K562 (cell line): ENCODE measurements around the gene CARD11. TPM values are rescaled to one million over a fixed set of nuclear protein-coding genes. Genes with fewer than 3 reads are reported as not detected.

Experiments
- ATAC-seq: fragments of 200-7000 bp; cut with Tn5 transposase; 3 replicates; pipeline ENCODE4 v1.9.1; 2020; ENCODE audit warnings: moderate library complexity
- BruUV-seq: library from RNA; stranded (reverse); fragments of 400-500 nt; replicated peaks from 2 replicates; lab custom pipeline; 2021; lab: Mats Ljungman, UMichigan
- CTCF ChIA-PET: fragments of 300-600 bp; formaldehyde crosslinking; extraction: SDS; loops from one replicate; lab custom pipeline; 2021; ENCODE audit warnings: low intra/inter-chr PET ratio; lab: Yijun Ruan, JAX
- POLR2A ChIA-PET: fragments of 300-600, 350-650 bp; sonication (Branson Sonifier 250); formaldehyde crosslinking; extraction: SDS; loops from one replicate; lab custom pipeline; 2021; ENCODE audit warnings: antibody characterized with exemption, inconsistent platforms; lab: Yijun Ruan, JAX
- DNase-seq, 4 experiments: peaks; one replicate each; pipeline versions ENCODE4 v3.0.0 to v3.0.0-alpha.2; 2011 to 2018; ENCODE audit warnings: low spot score in 3 of 4, mixed read lengths in 3 of 4; ENCODE audit errors: extremely low read depth in 1 of 4
- FAIRE-seq: peaks from 2 replicates; lab custom pipeline; 2011; peaks lifted over from hg19 to GRCh38; lab: Jason Lieb, UNC
- H2AFZ ChIP-seq: 2 replicates; pipeline ENCODE4 v1.6.0; 2011; ENCODE audit warnings: low read depth, low read length, control low read depth, inconsistent platforms
- H3K27ac ChIP-seq: fragments of 200-600 bp; 3 replicates; pipeline ENCODE4 v1.8.0; 2011; ENCODE audit warnings: low read depth, mild to moderate bottlenecking, control low read depth, inconsistent platforms, low read length, moderate library complexity, mixed read lengths; ENCODE audit errors: extremely low read depth
- H3K27me3 ChIP-seq, 2 experiments: fragments of 300-600 bp in 1 of 2; 2 replicates in 1 of 2; 3 replicates in 1 of 2; pipeline versions ENCODE4 v1.6.0 to v1.8.0; 2011; ENCODE audit warnings: inconsistent platforms in 2 of 2, low read length in 2 of 2, mild to moderate bottlenecking in 1 of 2, mixed read lengths in 1 of 2, moderate library complexity in 1 of 2; ENCODE audit not compliant: control insufficient read depth in 2 of 2, insufficient read depth in 2 of 2
- H3K36me3 ChIP-seq: fragments of 300-600 bp; 3 replicates; pipeline ENCODE4 v1.8.0; 2011; ENCODE audit warnings: mild to moderate bottlenecking, low read length, inconsistent platforms; ENCODE audit not compliant: control insufficient read depth, insufficient read depth
- H3K4me1 ChIP-seq, 2 experiments: fragments of 200-600 bp in 1 of 2; replicated peaks in 1 of 2; 2 replicates in 1 of 2; 3 replicates in 1 of 2; pipeline versions ENCODE4 v1.5.1 to v1.8.0; 2011; ENCODE audit warnings: inconsistent platforms in 2 of 2, low read length in 2 of 2, mild to moderate bottlenecking in 1 of 2, mixed read lengths in 1 of 2, moderate library complexity in 1 of 2; ENCODE audit not compliant: control insufficient read depth in 2 of 2, insufficient read depth in 2 of 2
- H3K4me2 ChIP-seq: 2 replicates; pipeline ENCODE4 v1.6.1; 2011; ENCODE audit warnings: low read length, control low read depth, inconsistent platforms, mixed read lengths; ENCODE audit not compliant: insufficient read depth
- H3K4me3 ChIP-seq: fragments of 200-600 bp; sonication (generic), shearing (Covaris generic); 2 replicates; pipeline ENCODE4 v1.5.1; 2016; ENCODE audit warnings: control low read depth, inconsistent platforms
- H3K79me2 ChIP-seq: fragments of 200-600 bp; 3 replicates; pipeline ENCODE4 v1.8.0; 2011; ENCODE audit warnings: low read length, inconsistent platforms; ENCODE audit not compliant: control insufficient read depth, insufficient read depth
- H3K9ac ChIP-seq, 2 experiments: 2 replicates each; pipeline versions ENCODE4 v1.6.0 to v1.6.1; 2011; ENCODE audit warnings: low read depth in 2 of 2, low read length in 2 of 2, control low read depth in 1 of 2, inconsistent platforms in 1 of 2, mild to moderate bottlenecking in 1 of 2, mixed read lengths in 1 of 2; ENCODE audit not compliant: insufficient read depth in 1 of 2
- H3K9me1 ChIP-seq: one replicate; pipeline ENCODE4 v1.6.0; 2011; ENCODE audit warnings: inconsistent platforms, mild to moderate bottlenecking, low read length, moderate library complexity; ENCODE audit not compliant: control insufficient read depth, insufficient read depth
- H3K9me3 ChIP-seq: replicated peaks from 2 replicates; pipeline ENCODE4 v1.5.1; 2011; ENCODE audit warnings: low read depth, low read length, inconsistent platforms; ENCODE audit not compliant: control insufficient read depth, insufficient read depth
- H4K20me1 ChIP-seq: replicated peaks from 2 replicates; pipeline ENCODE4 v1.6.1; 2011; ENCODE audit warnings: low read length, inconsistent platforms, mixed read lengths; ENCODE audit not compliant: control insufficient read depth, insufficient read depth
- CHAMP1 ChIP-seq: fragments of 450-650 bp; IDR thresholded peaks from 2 replicates; pipeline ENCODE4 v1.6.1; 2016; ENCODE audit warnings: mild to moderate bottlenecking
- RBM25 ChIP-seq: fragments of 200-400 bp; formaldehyde crosslinking; IDR thresholded peaks from 2 replicates; pipeline ENCODE4 v1.6.1; 2018; ENCODE audit warnings: low read length, low read depth, moderate library complexity; ENCODE audit not compliant: severe bottlenecking
- WGBS: fragments of 100-300 bp; shearing (Covaris generic); methylation state at CpG from one replicate; pipeline ENCODE4 v1.1.6; 2016; ENCODE audit warnings: low coverage, mixed read lengths; ENCODE audit not compliant: insufficient coverage; ENCODE audit errors: missing lambda C conversion rate; 5-methylcytosine and 5-hydroxymethylcytosine counted together
- in situ Hi-C: fragments of 300-500 bp; cut with MboI; formaldehyde crosslinking; loops from 4 replicates; pipeline ENCODE4 v1.15.0; 2018; ENCODE audit warnings: inconsistent platforms, mixed read lengths
- intact Hi-C: fragments of 100-400 bp; cut with micrococcal nuclease; formaldehyde crosslinking; loops from 2 replicates; pipeline ENCODE4 v1.14.2; 2022
- polyA plus RNA-seq, 8 experiments: library from polyadenylated mRNA; depleted of rRNA in 4 of 8; stranded (reverse) in 5 of 8; unstranded in 3 of 8; fragments of >200 nt; fragmentation: Nextera tagmentation in 2 of 8; fragmentation: Illumina TruSeq in 1 of 8; extraction: Ambion mirVana in 2 of 8; extraction: Trizol in 1 of 8; gene quantifications; 2 replicates each; pipeline versions ENCODE4 v1.2.1 to v1.2.3, GENCODE V29; 2011 to 2014; ENCODE audit warnings: inconsistent platforms in 1 of 8, missing spikeins in 1 of 8
- total RNA-seq, 7 experiments: library from RNA; depleted of rRNA in 6 of 7; stranded (reverse); fragments of >200 nt in 6 of 7; fragmentation: Illumina TruSeq in 2 of 7; extraction: Trizol in 2 of 7; gene quantifications; 2 replicates each; pipeline versions ENCODE4 v1.2.1 to v1.2.3, GENCODE V29; 2011 to 2021; ENCODE audit warnings: low replicate concordance in 1 of 7
- TF ChIP-seq, protein P1 (sequence below): fragments of 250-450 bp; sonication (Bioruptor Pico); IDR thresholded peaks from 2 replicates; pipeline ENCODE4 v1.9.0; 2021; ENCODE audit warnings: mild to moderate bottlenecking, inconsistent platforms
- TF ChIP-seq, protein P2 (sequence below), 2 experiments: fragments of 200-800 bp in 1 of 2; sonication (Bioruptor generic) in 1 of 2; sonication (generic) in 1 of 2; formaldehyde crosslinking in 1 of 2; IDR thresholded peaks in 1 of 2; conservative IDR thresholded peaks in 1 of 2; 2 replicates each; pipeline versions ENCODE4 v1.5.0 to v1.6.1; 2016 to 2020; ENCODE audit warnings: missing compliant biosample characterization in 1 of 2, missing genetic modification characterization in 1 of 2, missing genetic modification reagents in 1 of 2

CARD11 gene
- total and polyA plus RNA-seq, 9 of the 15 experiments (the other 6 are each of a cell fraction or from before 2014, with no cell fraction given) = 0.07 to 12.8 (median 5.7) TPM

DNA sequence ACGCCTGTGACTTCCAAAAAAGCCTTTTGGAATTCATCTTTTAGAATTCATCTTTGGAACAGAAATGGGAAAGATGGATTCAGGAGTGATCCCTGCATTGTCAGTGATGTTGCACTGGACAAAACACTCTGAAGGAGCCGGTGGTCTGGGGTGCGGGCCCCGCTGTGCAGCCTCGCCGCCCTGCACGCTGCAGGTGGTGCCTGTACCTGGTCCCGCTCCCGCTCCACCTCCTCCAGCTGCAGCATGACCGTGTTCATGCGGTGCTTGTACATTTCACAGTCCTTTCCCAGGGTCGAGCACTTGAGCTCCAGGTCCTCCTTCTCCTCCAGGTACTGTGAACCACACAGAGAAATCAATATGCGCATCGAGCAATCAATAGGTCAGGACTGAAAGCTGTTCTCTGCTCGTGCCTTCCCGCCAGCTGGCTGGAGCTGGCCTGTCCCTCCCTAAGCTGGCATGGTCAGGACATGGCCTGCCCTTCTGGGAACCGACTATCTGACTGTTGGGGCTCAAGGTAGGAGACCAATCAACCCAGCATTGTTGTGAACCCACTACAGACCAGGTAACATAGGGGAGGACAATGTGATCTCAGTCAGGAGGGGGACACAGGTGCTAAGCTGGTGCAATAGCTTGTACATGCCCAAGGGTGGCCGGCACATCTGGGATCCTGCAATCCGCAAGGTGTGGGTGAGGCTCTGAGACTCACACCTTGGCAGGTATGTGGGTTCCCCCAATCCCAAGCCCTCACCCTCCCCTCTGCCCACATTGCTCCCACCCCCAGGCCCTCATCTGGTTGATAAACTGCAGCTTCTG is 105.8 kb downstream of the CARD11 start (continued):
- TF ChIP-seq, protein P1, sequence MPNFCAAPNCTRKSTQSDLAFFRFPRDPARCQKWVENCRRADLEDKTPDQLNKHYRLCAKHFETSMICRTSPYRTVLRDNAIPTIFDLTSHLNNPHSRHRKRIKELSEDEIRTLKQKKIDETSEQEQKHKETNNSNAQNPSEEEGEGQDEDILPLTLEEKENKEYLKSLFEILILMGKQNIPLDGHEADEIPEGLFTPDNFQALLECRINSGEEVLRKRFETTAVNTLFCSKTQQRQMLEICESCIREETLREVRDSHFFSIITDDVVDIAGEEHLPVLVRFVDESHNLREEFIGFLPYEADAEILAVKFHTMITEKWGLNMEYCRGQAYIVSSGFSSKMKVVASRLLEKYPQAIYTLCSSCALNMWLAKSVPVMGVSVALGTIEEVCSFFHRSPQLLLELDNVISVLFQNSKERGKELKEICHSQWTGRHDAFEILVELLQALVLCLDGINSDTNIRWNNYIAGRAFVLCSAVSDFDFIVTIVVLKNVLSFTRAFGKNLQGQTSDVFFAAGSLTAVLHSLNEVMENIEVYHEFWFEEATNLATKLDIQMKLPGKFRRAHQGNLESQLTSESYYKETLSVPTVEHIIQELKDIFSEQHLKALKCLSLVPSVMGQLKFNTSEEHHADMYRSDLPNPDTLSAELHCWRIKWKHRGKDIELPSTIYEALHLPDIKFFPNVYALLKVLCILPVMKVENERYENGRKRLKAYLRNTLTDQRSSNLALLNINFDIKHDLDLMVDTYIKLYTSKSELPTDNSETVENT (CRISPR knock-in tag) = no peak
- TF ChIP-seq CHAMP1 = no peak

DNA sequence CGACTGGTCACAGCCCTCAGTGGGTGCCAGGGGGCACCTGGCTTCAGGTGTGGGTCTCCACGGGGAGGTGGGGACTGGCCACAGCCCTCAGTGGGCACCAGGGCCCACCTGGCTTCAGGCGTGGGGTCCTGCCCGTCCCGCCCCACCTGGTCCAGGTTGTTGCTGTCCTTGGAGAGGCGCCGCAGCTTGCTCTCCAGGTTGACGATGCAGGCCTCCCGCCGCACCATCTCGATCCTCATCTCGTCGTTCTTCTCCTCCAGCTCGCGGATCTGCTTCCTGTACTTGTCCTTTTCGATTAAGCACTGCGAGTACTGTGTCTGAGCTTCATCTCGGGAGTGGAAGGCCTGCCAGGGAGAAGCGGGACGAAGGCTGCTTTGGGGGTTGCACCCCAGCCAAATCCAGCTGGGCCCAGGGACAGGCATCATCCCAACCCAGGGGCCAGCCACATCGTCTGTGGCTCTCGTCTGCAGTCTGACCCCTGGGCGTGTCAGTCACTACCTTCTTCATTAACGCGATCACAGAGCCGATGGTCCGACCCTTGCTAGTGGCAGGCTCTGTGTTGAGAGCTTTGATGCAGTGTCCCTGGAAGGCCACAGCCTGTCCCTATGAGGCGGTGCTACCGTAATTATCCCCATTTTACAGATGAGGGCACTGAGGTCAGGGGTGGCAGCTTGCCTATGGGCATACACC is 106.6 kb downstream of the CARD11 start:
- no peak overlapping the region for H3K27ac ChIP-seq
- peak; percentile 26 for TF ChIP-seq RBM25
- TF ChIP-seq, protein P2, sequence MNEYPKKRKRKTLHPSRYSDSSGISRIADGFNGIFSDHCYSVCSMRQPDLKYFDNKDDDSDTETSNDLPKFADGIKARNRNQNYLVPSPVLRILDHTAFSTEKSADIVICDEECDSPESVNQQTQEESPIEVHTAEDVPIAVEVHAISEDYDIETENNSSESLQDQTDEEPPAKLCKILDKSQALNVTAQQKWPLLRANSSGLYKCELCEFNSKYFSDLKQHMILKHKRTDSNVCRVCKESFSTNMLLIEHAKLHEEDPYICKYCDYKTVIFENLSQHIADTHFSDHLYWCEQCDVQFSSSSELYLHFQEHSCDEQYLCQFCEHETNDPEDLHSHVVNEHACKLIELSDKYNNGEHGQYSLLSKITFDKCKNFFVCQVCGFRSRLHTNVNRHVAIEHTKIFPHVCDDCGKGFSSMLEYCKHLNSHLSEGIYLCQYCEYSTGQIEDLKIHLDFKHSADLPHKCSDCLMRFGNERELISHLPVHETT (CRISPR knock-in tag; conservative IDR thresholded peaks at IDR 0.05 in 1 of 2, IDR thresholded peaks at IDR 0.05 in 1 of 2) = no peak
- TF ChIP-seq, all 486 proteins: peak for 1
- no peak for DNase-seq
- no peaks in the 10 kb centered on the region for H3K27me3 ChIP-seq
- no peak overlapping the region for H3K4me2 ChIP-seq
- no peak for ATAC-seq
- 71% methylated on average over 16 of the region's 29 CpGs for WGBS
- H3K4me1 ChIP-seq = peaks cover 0 to 7% of the 10 kb centered on the region in 2 experiments; a peak in 2 of 5 replicates
- BruUV-seq = no TSS peak
- intact Hi-C loops (no loop called here), in situ Hi-C loops (no loop called here)
- CTCF ChIA-PET = no interaction called here
- no peak overlapping the region for H2AFZ ChIP-seq
- H3K9me3 ChIP-seq = no peaks in the 10 kb centered on the region
- H3K9ac ChIP-seq = 0 out of 4 replicates have a peak overlapping the region, but pooled peaks of 1 of the 2 experiments have one; percentile 24
- POLR2A ChIA-PET = interaction anchor here (1.3 kb wide), 1 partner anchor 20 kb away, joined by 6 read pairs; no protein-coding TSS in a partner anchor
- no peaks in the 10 kb centered on the region for H3K79me2 ChIP-seq
- H3K36me3 ChIP-seq = no peaks in the 10 kb centered on the region
- H4K20me1 ChIP-seq = no peaks in the 10 kb centered on the region
- no peak overlapping the region for H3K4me3 ChIP-seq
- no peaks in the 10 kb centered on the region for H3K9me1 ChIP-seq
- no peak for FAIRE-seq
